ENCODE results near the gene NEU2. TPM values are rescaled to one million over a fixed set of nuclear protein-coding genes. Genes with fewer than 3 reads are reported as not detected.
A peak's percentile ranks its signal among the peaks of the same experiment; 100 is the strongest.

Gene NEU2
- total and polyA plus RNA-seq, 2 of the 13 experiments (the other 11 are each of a cell fraction or from before 2014, with no cell fraction given), result not detected

DNA sequence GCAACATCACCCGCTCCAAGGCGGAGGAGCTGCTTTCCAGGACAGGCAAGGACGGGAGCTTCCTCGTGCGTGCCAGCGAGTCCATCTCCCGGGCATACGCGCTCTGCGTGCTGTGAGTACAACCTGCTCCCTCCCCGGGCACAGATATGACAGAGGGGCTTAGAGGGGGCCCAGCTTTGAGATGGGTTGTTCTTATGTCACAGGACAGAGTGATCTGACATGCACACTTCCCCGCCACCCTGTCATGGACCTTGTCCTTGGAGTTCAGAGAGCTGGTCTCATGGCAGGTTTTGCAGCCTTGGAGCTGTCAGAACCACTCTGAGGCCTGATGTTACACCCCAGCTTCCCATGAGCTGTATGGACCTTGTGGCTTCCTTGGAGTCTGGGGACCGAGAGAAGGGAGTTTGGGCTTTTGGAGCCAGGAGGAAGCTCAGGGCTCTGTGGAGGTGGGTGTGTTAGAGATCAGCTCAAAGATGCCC lies 28.1 kb downstream of the NEU2 start (continued):
- no peak for TF ChIP-seq IRF2 (CRISPR knock-in tag; IDR thresholded peaks at IDR 0.05)
- TF ChIP-seq, protein P1, sequence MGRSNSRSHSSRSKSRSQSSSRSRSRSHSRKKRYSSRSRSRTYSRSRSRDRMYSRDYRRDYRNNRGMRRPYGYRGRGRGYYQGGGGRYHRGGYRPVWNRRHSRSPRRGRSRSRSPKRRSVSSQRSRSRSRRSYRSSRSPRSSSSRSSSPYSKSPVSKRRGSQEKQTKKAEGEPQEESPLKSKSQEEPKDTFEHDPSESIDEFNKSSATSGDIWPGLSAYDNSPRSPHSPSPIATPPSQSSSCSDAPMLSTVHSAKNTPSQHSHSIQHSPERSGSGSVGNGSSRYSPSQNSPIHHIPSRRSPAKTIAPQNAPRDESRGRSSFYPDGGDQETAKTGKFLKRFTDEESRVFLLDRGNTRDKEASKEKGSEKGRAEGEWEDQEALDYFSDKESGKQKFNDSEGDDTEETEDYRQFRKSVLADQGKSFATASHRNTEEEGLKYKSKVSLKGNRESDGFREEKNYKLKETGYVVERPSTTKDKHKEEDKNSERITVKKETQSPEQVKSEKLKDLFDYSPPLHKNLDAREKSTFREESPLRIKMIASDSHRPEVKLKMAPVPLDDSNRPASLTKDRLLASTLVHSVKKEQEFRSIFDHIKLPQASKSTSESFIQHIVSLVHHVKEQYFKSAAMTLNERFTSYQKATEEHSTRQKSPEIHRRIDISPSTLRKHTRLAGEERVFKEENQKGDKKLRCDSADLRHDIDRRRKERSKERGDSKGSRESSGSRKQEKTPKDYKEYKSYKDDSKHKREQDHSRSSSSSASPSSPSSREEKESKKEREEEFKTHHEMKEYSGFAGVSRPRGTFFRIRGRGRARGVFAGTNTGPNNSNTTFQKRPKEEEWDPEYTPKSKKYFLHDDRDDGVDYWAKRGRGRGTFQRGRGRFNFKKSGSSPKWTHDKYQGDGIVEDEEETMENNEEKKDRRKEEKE (IDR thresholded peaks at IDR 0.05), result no peak
- TF ChIP-seq REXO4 (CRISPR knock-in tag; IDR thresholded peaks at IDR 0.05; ENCODE audit: borderline replicate concordance), result no peak
- TF ChIP-seq ZNF230 (CRISPR knock-in tag; IDR thresholded peaks at IDR 0.05), result no peak
- TF ChIP-seq, protein P2, sequence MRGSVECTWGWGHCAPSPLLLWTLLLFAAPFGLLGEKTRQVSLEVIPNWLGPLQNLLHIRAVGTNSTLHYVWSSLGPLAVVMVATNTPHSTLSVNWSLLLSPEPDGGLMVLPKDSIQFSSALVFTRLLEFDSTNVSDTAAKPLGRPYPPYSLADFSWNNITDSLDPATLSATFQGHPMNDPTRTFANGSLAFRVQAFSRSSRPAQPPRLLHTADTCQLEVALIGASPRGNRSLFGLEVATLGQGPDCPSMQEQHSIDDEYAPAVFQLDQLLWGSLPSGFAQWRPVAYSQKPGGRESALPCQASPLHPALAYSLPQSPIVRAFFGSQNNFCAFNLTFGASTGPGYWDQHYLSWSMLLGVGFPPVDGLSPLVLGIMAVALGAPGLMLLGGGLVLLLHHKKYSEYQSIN (CRISPR knock-in tag; IDR thresholded peaks at IDR 0.05; ENCODE audit: borderline replicate concordance), result no peak
- no peak; the same call in 1 of the 2 replicates for TF ChIP-seq ERF (CRISPR knock-in tag; IDR thresholded peaks at IDR 0.05)
- TF ChIP-seq, protein P3, sequence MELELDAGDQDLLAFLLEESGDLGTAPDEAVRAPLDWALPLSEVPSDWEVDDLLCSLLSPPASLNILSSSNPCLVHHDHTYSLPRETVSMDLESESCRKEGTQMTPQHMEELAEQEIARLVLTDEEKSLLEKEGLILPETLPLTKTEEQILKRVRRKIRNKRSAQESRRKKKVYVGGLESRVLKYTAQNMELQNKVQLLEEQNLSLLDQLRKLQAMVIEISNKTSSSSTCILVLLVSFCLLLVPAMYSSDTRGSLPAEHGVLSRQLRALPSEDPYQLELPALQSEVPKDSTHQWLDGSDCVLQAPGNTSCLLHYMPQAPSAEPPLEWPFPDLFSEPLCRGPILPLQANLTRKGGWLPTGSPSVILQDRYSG (CRISPR knock-in tag; IDR thresholded peaks at IDR 0.05), result no peak
- no peak for TF ChIP-seq ZNF749 (CRISPR knock-in tag; IDR thresholded peaks at IDR 0.05; ENCODE audit: borderline replicate concordance)
- no peak for TF ChIP-seq ZNF530 (CRISPR knock-in tag; IDR thresholded peaks at IDR 0.05; ENCODE audit: low read depth)
- TF ChIP-seq, protein P4, sequence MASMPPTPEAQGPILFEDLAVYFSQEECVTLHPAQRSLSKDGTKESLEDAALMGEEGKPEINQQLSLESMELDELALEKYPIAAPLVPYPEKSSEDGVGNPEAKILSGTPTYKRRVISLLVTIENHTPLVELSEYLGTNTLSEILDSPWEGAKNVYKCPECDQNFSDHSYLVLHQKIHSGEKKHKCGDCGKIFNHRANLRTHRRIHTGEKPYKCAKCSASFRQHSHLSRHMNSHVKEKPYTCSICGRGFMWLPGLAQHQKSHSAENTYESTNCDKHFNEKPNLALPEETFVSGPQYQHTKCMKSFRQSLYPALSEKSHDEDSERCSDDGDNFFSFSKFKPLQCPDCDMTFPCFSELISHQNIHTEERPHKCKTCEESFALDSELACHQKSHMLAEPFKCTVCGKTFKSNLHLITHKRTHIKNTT (CRISPR knock-in tag; IDR thresholded peaks at IDR 0.05), result no peak
- TF ChIP-seq ZNF343 (CRISPR knock-in tag; IDR thresholded peaks at IDR 0.05), result no peak; the same call in 1 of the 2 replicates
- no peak for TF ChIP-seq PPARG (CRISPR knock-in tag; conservative IDR thresholded peaks at IDR 0.05)
- TF ChIP-seq SALL2 (CRISPR knock-in tag; IDR thresholded peaks at IDR 0.05), result peak; percentile 15
- TF ChIP-seq PAX8 (CRISPR knock-in tag; IDR thresholded peaks at IDR 0.05; ENCODE audit: borderline replicate concordance), result no peak
- peak; percentile 61; the same call in 1 of the 2 replicates for TF ChIP-seq ZNF550 (CRISPR knock-in tag; IDR thresholded peaks at IDR 0.05; ENCODE audit: borderline replicate concordance)
- no peak for TF ChIP-seq FOXK2 (IDR thresholded peaks at IDR 0.05)
- TF ChIP-seq MAFF (IDR thresholded peaks at IDR 0.05; ENCODE audit: low read depth, low read length), result no peak
- no peak for TF ChIP-seq NFE2L2 (IDR thresholded peaks at IDR 0.05; ENCODE audit: low read length)
- no peak for TF ChIP-seq ZNF547 (CRISPR knock-in tag; IDR thresholded peaks at IDR 0.05)
- no peak for TF ChIP-seq FOXM1 (CRISPR knock-in tag; IDR thresholded peaks at IDR 0.05)
- TF ChIP-seq ZNF296 (CRISPR knock-in tag; conservative IDR thresholded peaks at IDR 0.05), result no peak
- no peak for TF ChIP-seq ZNF878 (CRISPR knock-in tag; IDR thresholded peaks at IDR 0.05)
- no peak for TF ChIP-seq KAT7 (CRISPR knock-in tag; IDR thresholded peaks at IDR 0.05; ENCODE audit: borderline replicate concordance)
- TF ChIP-seq, protein P5, sequence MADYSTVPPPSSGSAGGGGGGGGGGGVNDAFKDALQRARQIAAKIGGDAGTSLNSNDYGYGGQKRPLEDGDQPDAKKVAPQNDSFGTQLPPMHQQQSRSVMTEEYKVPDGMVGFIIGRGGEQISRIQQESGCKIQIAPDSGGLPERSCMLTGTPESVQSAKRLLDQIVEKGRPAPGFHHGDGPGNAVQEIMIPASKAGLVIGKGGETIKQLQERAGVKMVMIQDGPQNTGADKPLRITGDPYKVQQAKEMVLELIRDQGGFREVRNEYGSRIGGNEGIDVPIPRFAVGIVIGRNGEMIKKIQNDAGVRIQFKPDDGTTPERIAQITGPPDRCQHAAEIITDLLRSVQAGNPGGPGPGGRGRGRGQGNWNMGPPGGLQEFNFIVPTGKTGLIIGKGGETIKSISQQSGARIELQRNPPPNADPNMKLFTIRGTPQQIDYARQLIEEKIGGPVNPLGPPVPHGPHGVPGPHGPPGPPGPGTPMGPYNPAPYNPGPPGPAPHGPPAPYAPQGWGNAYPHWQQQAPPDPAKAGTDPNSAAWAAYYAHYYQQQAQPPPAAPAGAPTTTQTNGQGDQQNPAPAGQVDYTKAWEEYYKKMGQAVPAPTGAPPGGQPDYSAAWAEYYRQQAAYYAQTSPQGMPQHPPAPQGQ (CRISPR knock-in tag; IDR thresholded peaks at IDR 0.05; ENCODE audit: borderline replicate concordance), result no peak
- no peak for TF ChIP-seq NCOA5 (CRISPR knock-in tag; IDR thresholded peaks at IDR 0.05)
- no peak for TF ChIP-seq CEBPG (CRISPR knock-in tag; IDR thresholded peaks at IDR 0.05)

Measured in HepG2 (cell line).